ENCODE data around the gene DMRT3. TPM values are rescaled to one million over a fixed set of nuclear protein-coding genes. Genes with fewer than 3 reads are reported as not detected.

The DMRT3 gene
- total RNA-seq, 2 experiments from 2014 or later = not detected

DNA sequence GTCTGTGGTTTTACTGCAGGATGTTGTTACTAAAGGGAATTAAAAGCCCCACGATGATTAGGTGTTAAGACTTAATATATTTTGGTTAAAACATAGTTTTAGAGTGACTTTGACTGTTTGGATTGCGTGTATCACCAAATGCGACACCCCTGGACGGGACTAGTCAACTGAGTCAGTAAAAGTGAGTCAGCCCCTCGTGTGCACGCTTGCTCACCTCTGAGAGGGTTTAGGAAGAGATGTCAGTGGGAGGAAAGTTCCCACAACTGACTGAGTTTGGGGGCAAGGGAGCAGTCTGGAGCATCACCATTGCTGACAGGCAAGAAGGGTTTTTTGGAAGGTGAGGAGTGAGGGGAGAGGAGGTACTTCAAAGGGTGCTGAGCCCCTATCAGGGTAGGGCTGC is 14.4 kb upstream of the DMRT3 start:
- no peak for ATAC-seq (ENCODE audit: low read depth)
- H3K9me3 Mint-ChIP-seq = no peaks in the 10 kb centered on the region
- no peak overlapping the region for H3K4me3 Mint-ChIP-seq
- no peaks in the 10 kb centered on the region for H3K4me1 Mint-ChIP-seq
- POLR2A ChIA-PET = no interaction called here
- DNase-seq = no peak
- H3K27ac Mint-ChIP-seq = no peak overlapping the region
- peaks cover 57% of the 10 kb centered on the region for H3K27me3 Mint-ChIP-seq
- no peaks in the 10 kb centered on the region for H3K36me3 Mint-ChIP-seq

DNA sequence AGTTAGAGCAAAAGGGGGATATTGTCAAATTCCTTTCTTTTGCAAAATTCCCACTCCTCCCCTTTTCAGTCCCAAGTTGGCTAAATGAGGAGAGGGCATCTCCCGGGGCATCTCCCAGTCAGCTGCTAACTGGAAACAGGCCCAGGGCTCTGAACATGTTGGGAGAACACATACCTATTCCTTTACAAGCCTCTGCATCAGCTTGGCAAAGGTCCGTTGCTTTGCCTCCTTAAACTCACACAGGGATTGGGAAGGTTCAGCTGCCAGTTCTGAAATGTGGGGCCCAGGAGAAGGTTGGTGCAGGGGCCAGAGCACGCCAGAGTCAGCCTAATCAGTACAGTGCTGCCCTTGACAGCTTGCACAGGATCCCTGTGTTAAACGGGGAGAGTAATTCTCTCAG is 11.0 kb upstream of the DMRT3 start:
- DNase-seq (no peak), ATAC-seq (ENCODE audit: low read depth) (no peak)
- H3K4me3 Mint-ChIP-seq = no peak overlapping the region
- H3K36me3 Mint-ChIP-seq = peaks cover 3% of the 10 kb centered on the region
- H3K4me1 Mint-ChIP-seq = peaks cover 9% of the 10 kb centered on the region
- H3K27me3 Mint-ChIP-seq = peaks cover 84% of the 10 kb centered on the region
- POLR2A ChIA-PET = no interaction called here
- no peaks in the 10 kb centered on the region for H3K9me3 Mint-ChIP-seq
- H3K27ac Mint-ChIP-seq = no peak overlapping the region

DNA sequence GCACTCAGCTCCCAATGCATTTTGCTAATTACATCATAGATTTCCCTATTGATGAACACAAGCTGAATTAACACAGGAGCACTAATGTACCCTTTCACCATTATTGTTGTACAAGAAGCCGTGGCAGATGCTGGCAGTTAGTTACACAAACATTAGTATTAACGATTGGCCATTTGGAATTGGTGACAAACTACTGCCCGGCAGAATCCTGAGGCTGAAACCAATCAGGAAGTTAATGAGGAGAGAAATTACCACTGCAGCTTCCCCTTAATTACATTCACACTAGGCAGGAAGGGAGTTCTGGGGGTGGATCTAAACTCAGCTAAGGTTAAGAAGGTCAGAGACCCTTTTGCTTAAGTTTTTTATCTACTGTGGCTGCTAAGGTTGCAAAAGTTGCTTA is 9.6 kb upstream of the DMRT3 start:
- POLR2A ChIA-PET = no interaction called here
- Mint-ChIP-seq H3K4me1 (peaks cover 9% of the 10 kb centered on the region), H3K36me3 (peaks cover 3% of the 10 kb centered on the region), H3K9me3 (no peaks in the 10 kb centered on the region), H3K4me3 (no peak overlapping the region), H3K27me3 (peaks cover 84% of the 10 kb centered on the region), H3K27ac (no peak overlapping the region)
- ATAC-seq (ENCODE audit: low read depth) (no peak), DNase-seq (no peak)

- POLR2A ChIA-PET = no interaction called here
- no peaks in the 10 kb centered on the region for H3K9me3 Mint-ChIP-seq
- H3K4me1 Mint-ChIP-seq = peaks cover 9% of the 10 kb centered on the region
- peaks cover 84% of the 10 kb centered on the region for H3K27me3 Mint-ChIP-seq
- no peak for DNase-seq
- no peak overlapping the region for H3K27ac Mint-ChIP-seq
- no peak overlapping the region for H3K4me3 Mint-ChIP-seq
- peaks cover 3% of the 10 kb centered on the region for H3K36me3 Mint-ChIP-seq
- no peak for ATAC-seq (ENCODE audit: low read depth)
These were observed 9.0 kb upstream of the DMRT3 start for GRCh38 chr9:967436-967835.

- H3K9me3 Mint-ChIP-seq = no peaks in the 10 kb centered on the region
- POLR2A ChIA-PET = no interaction called here
- no peak for ATAC-seq (ENCODE audit: low read depth)
- peaks cover 9% of the 10 kb centered on the region for H3K4me1 Mint-ChIP-seq
- peaks cover 87% of the 10 kb centered on the region for H3K27me3 Mint-ChIP-seq
- H3K27ac Mint-ChIP-seq = no peak overlapping the region
- peaks cover 3% of the 10 kb centered on the region for H3K36me3 Mint-ChIP-seq
- H3K4me3 Mint-ChIP-seq = no peak overlapping the region
- DNase-seq = no peak
These were observed 8.4 kb upstream of the DMRT3 start for GRCh38 chr9:967903-968641.

DNA sequence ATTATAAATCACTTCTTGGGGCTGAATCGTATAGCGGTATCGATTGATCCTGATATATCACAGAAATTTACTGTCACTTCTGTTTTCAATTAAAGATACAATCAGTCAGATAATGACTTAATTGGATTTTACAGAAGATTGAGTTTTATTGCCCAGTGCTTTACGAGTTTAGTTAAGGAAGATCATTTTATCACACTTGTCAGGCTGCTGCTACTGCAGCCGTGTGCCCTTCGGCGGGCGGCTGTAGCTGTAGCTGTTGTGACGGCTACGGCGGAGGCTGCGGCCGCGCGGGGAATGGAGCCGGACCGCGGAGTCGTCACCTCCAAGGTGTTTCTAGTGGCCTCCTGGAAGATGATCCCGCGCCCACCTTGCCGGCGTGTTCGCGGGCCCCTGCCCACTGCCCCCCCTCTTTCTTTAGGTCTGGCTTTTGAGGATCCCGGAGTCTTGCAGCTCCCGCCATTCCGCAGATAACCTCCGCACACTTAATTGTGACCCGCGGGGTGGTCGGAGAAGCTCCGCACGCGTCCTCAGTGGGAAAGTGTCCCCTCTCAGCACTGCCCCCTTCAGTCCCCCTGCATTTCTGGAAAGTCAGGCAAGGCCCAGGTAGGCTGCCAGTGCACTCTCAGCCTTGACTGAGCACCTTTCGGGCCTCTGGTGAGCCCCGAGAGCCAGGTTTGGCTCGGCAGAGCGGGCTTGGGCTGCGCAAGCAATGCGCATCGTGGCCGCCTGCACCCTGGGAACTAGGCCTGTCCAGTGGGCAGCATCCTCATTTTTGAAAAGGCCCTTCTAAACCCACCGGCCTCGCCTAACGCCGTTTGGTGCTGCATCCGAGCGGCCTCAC is 6.9 kb upstream of the DMRT3 start:
- ATAC-seq (ENCODE audit: low read depth) (no peak), DNase-seq (no peak)
- H3K36me3 Mint-ChIP-seq = peaks cover 3% of the 10 kb centered on the region
- no peaks in the 10 kb centered on the region for H3K9me3 Mint-ChIP-seq
- H3K27me3 Mint-ChIP-seq = peaks cover 87% of the 10 kb centered on the region
- H3K4me3 Mint-ChIP-seq = no peak overlapping the region
- peak overlapping the region; percentile 30 for H3K27ac Mint-ChIP-seq
- POLR2A ChIA-PET = no interaction called here
- H3K4me1 Mint-ChIP-seq = peaks cover 11% of the 10 kb centered on the region

DNA sequence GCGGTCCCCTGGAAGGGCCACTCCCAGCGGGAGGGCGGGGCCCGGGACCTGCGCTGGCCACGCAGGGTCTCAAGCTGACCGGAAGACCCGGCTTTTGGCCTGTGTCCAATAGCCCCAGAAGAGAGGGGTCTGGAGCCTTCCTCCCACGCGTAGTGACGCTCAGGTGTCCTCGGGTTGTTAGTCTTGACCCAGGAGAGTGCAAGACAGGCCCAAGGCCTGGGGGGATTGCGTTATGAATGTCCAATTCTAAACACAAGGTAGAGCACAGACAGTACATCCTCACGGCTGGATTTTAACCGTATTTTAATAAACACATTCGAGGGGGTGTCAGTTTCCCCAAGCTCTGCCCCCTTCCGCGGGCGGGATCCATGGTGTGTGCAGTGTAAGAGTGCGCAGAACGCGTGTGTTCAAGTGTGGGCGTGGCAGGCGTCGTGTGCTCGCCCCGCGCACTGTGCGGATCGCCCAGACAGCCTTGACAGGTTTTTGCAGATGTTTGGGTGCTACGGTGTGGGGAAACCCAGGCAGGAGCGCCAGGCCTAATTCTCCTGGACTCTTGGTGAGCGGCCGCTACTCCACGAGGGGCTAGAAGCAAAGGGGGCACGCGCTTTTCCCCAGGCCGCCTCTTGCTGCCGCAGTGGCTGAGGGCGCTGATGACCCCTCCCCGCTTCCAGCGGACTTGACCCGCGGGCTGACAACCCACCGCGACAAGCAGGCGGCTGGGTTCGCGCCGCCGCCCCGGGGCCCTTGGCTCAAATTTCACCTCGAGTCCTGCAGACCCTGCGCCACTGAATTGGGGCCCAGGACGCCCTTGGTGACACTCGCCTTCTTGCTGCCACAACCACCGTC is 6.1 kb upstream of the DMRT3 start:
- H3K9me3 Mint-ChIP-seq = no peaks in the 10 kb centered on the region
- H3K27me3 Mint-ChIP-seq = peaks cover 89% of the 10 kb centered on the region
- H3K4me1 Mint-ChIP-seq = peaks cover 12% of the 10 kb centered on the region
- ATAC-seq (ENCODE audit: low read depth) = no peak
- DNase-seq = no peak
- peak overlapping the region; percentile 49 for H3K4me3 Mint-ChIP-seq
- H3K36me3 Mint-ChIP-seq = peaks cover 3% of the 10 kb centered on the region
- peak overlapping the region; percentile 51 for H3K27ac Mint-ChIP-seq
- POLR2A ChIA-PET = no interaction called here

DNA sequence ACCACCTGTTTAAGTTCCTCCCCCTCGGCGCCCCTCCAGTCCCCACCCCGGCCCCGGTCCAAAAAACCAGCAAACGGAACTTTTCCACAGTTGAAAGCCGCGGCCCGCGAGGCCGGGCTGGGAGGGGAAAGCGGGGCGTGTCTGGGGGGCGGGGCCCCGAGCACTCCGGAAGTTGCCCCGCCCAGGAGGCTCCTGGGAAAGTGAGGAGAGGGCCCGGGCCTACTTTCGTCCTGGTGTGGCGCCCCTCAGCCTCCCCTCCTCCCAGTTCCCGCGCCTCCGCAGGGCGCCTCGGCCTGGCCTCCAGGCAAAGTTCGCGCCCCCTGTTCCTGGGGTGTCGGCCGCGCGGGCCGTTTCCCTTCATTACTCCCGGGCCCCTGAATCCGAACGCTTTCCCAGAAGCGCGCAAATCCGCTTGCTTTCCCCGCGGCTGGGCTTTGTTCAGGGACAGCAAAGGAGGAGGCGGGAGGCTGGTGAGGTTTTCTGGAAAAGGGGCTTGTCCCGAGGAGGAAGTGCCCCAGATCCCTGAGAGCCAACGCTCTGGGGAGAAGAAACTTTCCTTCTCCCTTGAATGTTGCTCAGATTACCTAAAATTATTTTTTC is 4.5 kb upstream of the DMRT3 start:
- peak overlapping the region; percentile 28 for H3K4me3 Mint-ChIP-seq
- POLR2A ChIA-PET = no interaction called here
- H3K27me3 Mint-ChIP-seq = peaks cover 86% of the 10 kb centered on the region
- H3K9me3 Mint-ChIP-seq = no peaks in the 10 kb centered on the region
- H3K27ac Mint-ChIP-seq = no peak overlapping the region
- DNase-seq = peak; percentile 50
- peaks cover 3% of the 10 kb centered on the region for H3K36me3 Mint-ChIP-seq
- peaks cover 14% of the 10 kb centered on the region for H3K4me1 Mint-ChIP-seq
- ATAC-seq (ENCODE audit: low read depth) = no peak

- POLR2A ChIA-PET = no interaction called here
- DNase-seq (peak; percentile 41), ATAC-seq (ENCODE audit: low read depth) (no peak)
- Mint-ChIP-seq H3K9me3 (no peaks in the 10 kb centered on the region), H3K27ac (no peak overlapping the region), H3K36me3 (peaks cover 3% of the 10 kb centered on the region), H3K4me1 (peaks cover 14% of the 10 kb centered on the region), H3K27me3 (peaks cover 84% of the 10 kb centered on the region), H3K4me3 (peak overlapping the region; percentile 28)
These were observed 3.8 kb upstream of the DMRT3 start for GRCh38 chr9:972501-973294.

- Mint-ChIP-seq H3K27ac (no peak overlapping the region), H3K36me3 (peaks cover 3% of the 10 kb centered on the region), H3K4me3 (no peak overlapping the region), H3K27me3 (peaks cover 84% of the 10 kb centered on the region), H3K9me3 (no peaks in the 10 kb centered on the region), H3K4me1 (peaks cover 11% of the 10 kb centered on the region)
- POLR2A ChIA-PET = no interaction called here
- DNase-seq = no peak
- ATAC-seq (ENCODE audit: low read depth) = no peak
These were observed 3.1 kb upstream of the DMRT3 start for GRCh38 chr9:973295-973834.

DNA sequence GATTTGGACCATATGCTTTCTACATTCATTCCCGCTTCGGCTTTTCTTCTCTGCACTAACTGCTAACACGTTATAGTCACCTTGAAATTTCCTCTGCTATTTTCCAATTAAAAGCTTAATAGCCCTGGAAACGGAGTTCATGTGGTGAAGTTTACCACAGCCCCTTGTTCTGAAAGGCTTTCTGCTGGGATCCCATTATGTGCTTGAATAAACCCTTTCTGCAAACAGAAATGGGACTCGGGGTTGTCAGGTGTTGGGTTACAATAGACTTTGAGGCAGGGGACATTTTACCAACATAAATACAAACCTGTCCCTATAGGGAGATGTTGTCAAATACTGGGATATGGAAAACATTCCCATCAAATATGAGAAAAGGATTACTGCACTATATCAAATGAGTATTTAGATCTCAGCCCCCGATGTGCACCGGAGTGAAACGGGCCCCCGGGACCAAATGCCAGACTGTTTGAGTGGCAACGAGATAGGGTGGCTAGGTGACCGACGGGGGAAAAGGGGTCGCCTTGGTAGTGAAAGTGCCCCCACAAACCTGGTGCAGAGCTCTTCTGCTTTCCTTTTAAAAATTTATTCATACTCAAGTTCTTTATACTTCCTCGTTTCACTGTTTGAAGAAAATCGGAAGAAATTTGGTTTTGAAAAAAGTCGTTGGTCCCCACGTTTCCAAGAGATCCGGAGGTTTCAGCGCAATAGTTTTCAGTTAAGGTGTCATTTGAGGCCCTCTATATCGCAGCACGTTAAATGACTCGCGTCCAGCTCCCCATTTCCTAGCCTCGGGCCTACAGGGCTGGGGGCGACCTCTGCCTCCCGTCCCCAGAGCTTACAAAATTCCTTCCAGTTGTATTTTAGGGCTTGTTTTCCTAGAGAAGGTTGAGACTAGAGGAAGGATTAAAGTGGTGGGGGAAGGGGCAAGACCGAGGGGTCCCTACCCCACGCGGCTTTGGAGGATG is 2.1 kb upstream of the DMRT3 start:
- no peak overlapping the region for H3K27ac Mint-ChIP-seq
- ATAC-seq (ENCODE audit: low read depth) (no peak), DNase-seq (no peak)
- peaks cover 85% of the 10 kb centered on the region for H3K27me3 Mint-ChIP-seq
- H3K36me3 Mint-ChIP-seq = no peaks in the 10 kb centered on the region
- H3K4me1 Mint-ChIP-seq = peaks cover 7% of the 10 kb centered on the region
- POLR2A ChIA-PET = no interaction called here
- peak overlapping the region; percentile 0 for H3K4me3 Mint-ChIP-seq
- H3K9me3 Mint-ChIP-seq = no peaks in the 10 kb centered on the region
